MM.1S (cell line): Measurements from ENCODE around the gene PATZ1.

ENCODE experiments used
- DNase-seq: peaks from one replicate; pipeline ENCODE4 v3.0.0-alpha.2; 2015
- H2AFZ ChIP-seq: fragments of 300-600 bp; sonication (generic); 2 replicates; pipeline ENCODE4 v1.6.0; 2016; ENCODE audit warnings: antibody characterized with exemption, low read length
- H3F3A ChIP-seq: fragments of 300-600 bp; sonication (generic); 2 replicates; pipeline ENCODE4 v1.6.1; 2016; ENCODE audit warnings: mild to moderate bottlenecking, antibody characterized with exemption, low read length, moderate library complexity, mixed read lengths; ENCODE audit not compliant: insufficient read depth
- H3K27ac ChIP-seq: fragments of 300-600 bp; sonication (generic); 2 replicates; pipeline ENCODE4 v1.5.1; 2016; ENCODE audit warnings: mild to moderate bottlenecking, low read length
- H3K27me3 ChIP-seq: fragments of 300-600 bp; sonication (generic); replicated peaks from 2 replicates; pipeline ENCODE4 v1.6.0; 2016; ENCODE audit warnings: low read length; ENCODE audit not compliant: insufficient read depth
- H3K36me3 ChIP-seq: fragments of 300-600 bp; sonication (generic); replicated peaks from 2 replicates; pipeline ENCODE4 v1.6.1; 2016; ENCODE audit warnings: mild to moderate bottlenecking, low read length, mixed read lengths; ENCODE audit not compliant: insufficient read depth
- H3K4me1 ChIP-seq: fragments of 300-600 bp; sonication (generic); 2 replicates; pipeline ENCODE4 v1.6.1; 2016; ENCODE audit warnings: low read length, mixed read lengths
- H3K4me2 ChIP-seq: fragments of 300-600 bp; sonication (generic); 2 replicates; pipeline ENCODE4 v1.6.0; 2016; ENCODE audit warnings: low read depth, low read length
- H3K4me3 ChIP-seq: fragments of 300-600 bp; sonication (generic); 2 replicates; pipeline ENCODE4 v1.5.1; 2016; ENCODE audit warnings: low read length, mixed read lengths
- H3K79me2 ChIP-seq: fragments of 300-600 bp; sonication (generic); 2 replicates; pipeline ENCODE4 v1.6.1; 2016; ENCODE audit warnings: mixed run types, low read length, mixed read lengths
- H3K9ac ChIP-seq: fragments of 300-600 bp; sonication (generic); 2 replicates; pipeline ENCODE4 v1.6.1; 2016; ENCODE audit warnings: low read length, mixed read lengths
- H3K9me2 ChIP-seq: fragments of 300-600 bp; sonication (generic); replicated peaks from 2 replicates; pipeline ENCODE4 v1.6.1; 2016; ENCODE audit warnings: mild to moderate bottlenecking, low read length, mixed read lengths; ENCODE audit not compliant: insufficient read depth
- H3K9me3 ChIP-seq: fragments of 300-600 bp; sonication (generic); replicated peaks from 2 replicates; pipeline ENCODE4 v1.6.1; 2016; ENCODE audit warnings: mild to moderate bottlenecking, low read length, mixed read lengths; ENCODE audit not compliant: insufficient read depth
- H4K20me1 ChIP-seq: fragments of 300-600 bp; sonication (generic); 2 replicates; pipeline ENCODE4 v1.6.1; 2016; ENCODE audit warnings: mild to moderate bottlenecking, low read length, moderate library complexity, mixed read lengths; ENCODE audit not compliant: insufficient read depth
- EZH2 ChIP-seq: fragments of 300-600 bp; sonication (generic); optimal IDR thresholded peaks from 2 replicates; pipeline ENCODE3; 2017; ENCODE audit warnings: low read depth, mild to moderate bottlenecking, antibody characterized with exemption, low read length, mixed read lengths
- EZH2phosphoT487 ChIP-seq: fragments of 300-600 bp; sonication (generic); IDR thresholded peaks from 2 replicates; pipeline ENCODE4 v1.6.1; 2018; ENCODE audit warnings: antibody characterized with exemption, low read length
- TF ChIP-seq, protein P1 (sequence below): fragments of 300-600 bp; sonication (generic); IDR thresholded peaks from 2 replicates; pipeline ENCODE4 v1.5.1; 2016; ENCODE audit warnings: antibody characterized with exemption, low read length, mixed read lengths

The PATZ1 gene

DNA sequence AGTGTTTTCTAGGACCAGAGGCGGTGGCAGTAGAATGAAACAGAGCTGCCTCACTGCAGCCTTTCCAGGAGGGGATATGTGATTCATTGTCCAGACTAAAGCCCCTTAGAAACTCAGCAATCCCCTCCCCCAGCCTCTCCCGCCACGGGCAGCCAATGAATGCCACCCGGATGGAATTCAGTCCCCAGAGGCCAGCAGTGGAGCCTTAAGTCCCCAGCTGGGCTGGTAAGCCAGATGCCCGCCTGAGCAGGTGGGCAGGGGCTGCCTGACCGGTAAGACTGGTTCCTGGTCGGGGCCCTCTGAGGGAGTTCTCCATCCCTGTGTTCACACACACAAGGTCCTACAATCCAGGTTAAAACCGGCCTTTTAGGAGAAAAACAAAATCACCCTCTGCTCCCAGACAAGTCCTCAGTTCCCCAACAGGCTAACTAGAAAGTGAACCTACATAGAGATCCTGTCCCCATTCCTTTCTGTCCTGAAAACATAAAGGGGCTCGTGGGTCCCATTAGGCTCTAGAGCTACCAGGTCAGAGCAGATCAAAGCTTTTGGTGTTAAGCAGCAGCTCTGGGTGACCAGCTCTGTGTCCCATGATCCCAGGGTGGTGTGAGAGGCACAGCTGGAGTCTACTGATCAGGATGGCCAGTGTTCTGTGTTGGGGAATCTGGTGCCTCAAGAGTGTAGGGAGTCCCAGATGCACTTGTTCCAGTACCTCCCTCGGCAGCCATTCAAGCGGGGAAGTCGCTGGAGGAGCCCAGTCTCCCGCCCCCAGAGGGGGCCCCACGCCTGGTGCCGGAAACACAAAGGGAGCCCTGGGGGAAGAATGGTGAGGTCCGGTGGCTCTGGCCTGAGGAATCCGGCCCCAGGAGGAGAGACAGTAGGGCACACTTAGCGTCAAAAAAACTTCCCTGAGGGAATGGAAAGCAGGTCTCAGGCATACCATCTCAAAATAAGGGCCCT lies 2.6 kb downstream of the PATZ1 start:
- H3K9me2 ChIP-seq, result no peaks in the 10 kb centered on the region
- no peak overlapping the region for H3K27ac ChIP-seq
- H2AFZ ChIP-seq, result no peak overlapping the region
- H3K9me3 ChIP-seq, result no peaks in the 10 kb centered on the region
- H3K4me3 ChIP-seq, result no peak overlapping the region
- H3K9ac ChIP-seq, result no peak overlapping the region
- no peaks in the 10 kb centered on the region for H3K36me3 ChIP-seq
- H3K79me2 ChIP-seq, result peaks cover 21% of the 10 kb centered on the region
- no peaks in the 10 kb centered on the region for H3K27me3 ChIP-seq
- H3K4me2 ChIP-seq, result no peak overlapping the region
- peaks cover 14% of the 10 kb centered on the region for H3F3A ChIP-seq
- no peak for DNase-seq
- no peaks in the 10 kb centered on the region for H4K20me1 ChIP-seq
- peaks cover 7% of the 10 kb centered on the region; the same call in 1 of the 2 replicates for H3K4me1 ChIP-seq
- TF ChIP-seq EZH2phosphoT487 (no peak), EZH2 (no peak)
- TF ChIP-seq, protein P1, sequence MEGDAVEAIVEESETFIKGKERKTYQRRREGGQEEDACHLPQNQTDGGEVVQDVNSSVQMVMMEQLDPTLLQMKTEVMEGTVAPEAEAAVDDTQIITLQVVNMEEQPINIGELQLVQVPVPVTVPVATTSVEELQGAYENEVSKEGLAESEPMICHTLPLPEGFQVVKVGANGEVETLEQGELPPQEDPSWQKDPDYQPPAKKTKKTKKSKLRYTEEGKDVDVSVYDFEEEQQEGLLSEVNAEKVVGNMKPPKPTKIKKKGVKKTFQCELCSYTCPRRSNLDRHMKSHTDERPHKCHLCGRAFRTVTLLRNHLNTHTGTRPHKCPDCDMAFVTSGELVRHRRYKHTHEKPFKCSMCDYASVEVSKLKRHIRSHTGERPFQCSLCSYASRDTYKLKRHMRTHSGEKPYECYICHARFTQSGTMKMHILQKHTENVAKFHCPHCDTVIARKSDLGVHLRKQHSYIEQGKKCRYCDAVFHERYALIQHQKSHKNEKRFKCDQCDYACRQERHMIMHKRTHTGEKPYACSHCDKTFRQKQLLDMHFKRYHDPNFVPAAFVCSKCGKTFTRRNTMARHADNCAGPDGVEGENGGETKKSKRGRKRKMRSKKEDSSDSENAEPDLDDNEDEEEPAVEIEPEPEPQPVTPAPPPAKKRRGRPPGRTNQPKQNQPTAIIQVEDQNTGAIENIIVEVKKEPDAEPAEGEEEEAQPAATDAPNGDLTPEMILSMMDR, result no peak

DNA sequence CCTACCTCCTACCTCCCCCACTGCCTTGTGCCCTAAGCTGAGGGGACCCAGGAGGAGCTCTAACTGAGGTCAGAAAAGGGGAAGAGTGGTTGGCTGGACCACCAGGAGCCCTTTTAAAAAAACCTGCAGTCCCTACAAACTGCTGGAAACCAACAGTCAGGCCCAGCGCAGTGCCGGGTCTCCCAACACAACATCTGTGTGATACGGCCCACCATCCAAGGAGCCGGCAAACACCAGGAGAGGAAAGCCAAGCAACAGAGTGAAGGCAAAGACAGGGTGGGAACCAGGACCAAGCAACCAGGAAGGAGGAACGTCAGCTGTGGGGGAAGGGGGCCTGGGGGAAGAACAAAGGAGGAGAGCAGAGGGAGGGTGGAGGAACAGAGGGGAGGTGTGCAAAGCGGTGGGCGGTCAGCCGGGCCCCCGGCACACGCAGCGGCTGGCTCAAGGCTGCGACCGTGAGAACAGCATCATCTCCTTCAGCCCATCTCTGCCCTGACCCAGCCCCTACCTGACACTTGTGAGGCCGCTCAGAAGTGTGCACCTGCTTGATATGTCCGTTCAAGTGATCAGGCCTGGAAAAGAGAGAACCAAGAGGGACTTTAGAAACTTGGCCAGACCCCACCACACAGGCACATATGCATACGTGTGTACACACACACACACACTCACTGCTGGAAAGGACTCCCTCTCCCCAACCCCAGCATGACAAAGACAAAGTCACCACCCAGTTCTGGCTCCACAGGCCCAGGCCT lies 3.6 kb downstream of the PATZ1 start:
- Histone ChIP-seq H3K4me3 (no peak overlapping the region), H3K4me2 (no peak overlapping the region), H3F3A (peaks cover 10% of the 10 kb centered on the region), H2AFZ (no peak overlapping the region), H3K9me3 (no peaks in the 10 kb centered on the region), H3K27me3 (no peaks in the 10 kb centered on the region), H3K9me2 (no peaks in the 10 kb centered on the region), H3K79me2 (peaks cover 21% of the 10 kb centered on the region), H3K36me3 (no peaks in the 10 kb centered on the region), H4K20me1 (no peaks in the 10 kb centered on the region), H3K9ac (no peak overlapping the region), H3K27ac (no peak overlapping the region), H3K4me1 (peaks cover 4% of the 10 kb centered on the region; the same call in 1 of the 2 replicates)
- DNase-seq, result no peak
- TF ChIP-seq EZH2, result no peak
- TF ChIP-seq, protein P1, result no peak
- TF ChIP-seq EZH2phosphoT487, result no peak

DNA sequence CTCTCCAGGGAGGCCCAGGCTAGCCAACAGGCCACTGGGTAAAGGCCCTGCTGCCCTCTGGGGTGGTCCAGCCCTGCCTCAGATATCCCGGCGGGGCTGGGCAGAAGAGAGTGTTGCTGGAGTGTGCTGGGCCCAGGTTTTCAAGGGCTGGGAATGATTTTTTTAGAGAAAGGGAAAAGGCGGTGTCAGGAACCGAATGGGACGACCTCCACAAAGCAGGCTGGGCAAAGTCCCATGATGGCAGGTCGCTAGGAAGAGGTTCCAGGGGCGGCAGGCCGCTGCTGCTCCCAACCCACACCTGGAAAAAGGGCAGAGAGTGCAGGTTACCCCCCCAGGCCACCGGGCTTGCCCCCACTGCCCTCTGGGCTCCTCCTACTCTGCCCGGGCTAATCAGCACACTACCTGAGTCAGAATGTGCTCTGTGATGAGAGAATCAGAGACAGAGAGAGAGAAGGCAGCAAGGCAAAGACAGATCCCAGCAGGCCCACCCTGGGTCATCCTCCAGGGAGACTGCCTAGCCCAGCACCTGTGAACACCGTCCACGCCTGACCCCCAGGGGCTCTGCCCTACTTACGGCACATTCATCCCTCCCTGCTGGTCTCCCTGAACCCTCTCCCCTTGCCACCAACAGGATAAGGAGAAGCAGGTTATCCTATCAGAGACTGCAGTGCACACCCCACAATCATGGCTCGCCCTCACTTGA lies 4.6 kb downstream of the PATZ1 start:
- Histone ChIP-seq H3K9me3 (no peaks in the 10 kb centered on the region), H3K9me2 (no peaks in the 10 kb centered on the region), H3K4me1 (peaks cover 3% of the 10 kb centered on the region; the same call in 1 of the 2 replicates), H3K36me3 (no peaks in the 10 kb centered on the region), H3F3A (no peaks in the 10 kb centered on the region), H3K27ac (no peak overlapping the region), H3K4me2 (no peak overlapping the region), H4K20me1 (no peaks in the 10 kb centered on the region), H3K9ac (no peak overlapping the region), H3K4me3 (no peak overlapping the region), H2AFZ (no peak overlapping the region), H3K27me3 (no peaks in the 10 kb centered on the region), H3K79me2 (peaks cover 21% of the 10 kb centered on the region)
- no peak for DNase-seq
- TF ChIP-seq, protein P1, result no peak
- TF ChIP-seq EZH2 (no peak), EZH2phosphoT487 (no peak)
